Panc1 (cell line): ENCODE results near the gene FOXK2.

Experiments
- TF ChIP-seq, protein P1 (sequence below), 2 experiments: IDR thresholded peaks; 2 replicates each; pipeline ENCODE4 v1.6.1; 2011 to 2012; ENCODE audit warnings: low read depth in 2 of 2, control low read depth in 1 of 2, low read length in 1 of 2, mild to moderate bottlenecking in 1 of 2, moderate library complexity in 1 of 2; ENCODE audit not compliant: insufficient read depth in 1 of 2
- TF ChIP-seq, protein P2 (sequence below): fragments of 450-650 bp; IDR thresholded peaks from 2 replicates; pipeline ENCODE4 v1.5.1; 2017; ENCODE audit warnings: mild to moderate bottlenecking

DNA sequence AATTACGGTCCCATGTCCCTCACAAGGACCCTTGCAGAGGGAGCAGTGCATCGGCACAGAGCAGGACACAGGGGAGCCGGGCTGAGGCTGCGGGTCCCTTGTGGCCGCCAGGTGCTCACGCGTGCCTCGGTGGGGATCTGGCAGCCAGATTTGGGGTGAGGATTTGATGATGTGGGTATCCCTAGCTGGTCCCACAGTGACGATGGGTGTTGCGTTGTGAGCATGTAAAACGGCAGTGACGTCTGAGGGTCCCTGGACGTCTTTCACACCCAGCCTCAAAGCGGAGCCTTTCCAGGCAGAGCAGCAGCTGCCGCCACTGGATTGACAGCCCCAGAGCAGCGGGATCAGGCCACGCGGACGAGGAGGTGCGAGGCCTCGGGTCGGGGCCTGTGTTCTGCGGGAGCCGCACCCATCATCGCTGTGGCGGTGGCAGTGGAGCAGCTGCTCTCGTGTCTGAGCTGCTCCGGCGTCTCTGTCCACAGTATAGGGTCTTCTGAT is 74.1 kb downstream of the FOXK2 start:
- TF ChIP-seq, protein P1, sequence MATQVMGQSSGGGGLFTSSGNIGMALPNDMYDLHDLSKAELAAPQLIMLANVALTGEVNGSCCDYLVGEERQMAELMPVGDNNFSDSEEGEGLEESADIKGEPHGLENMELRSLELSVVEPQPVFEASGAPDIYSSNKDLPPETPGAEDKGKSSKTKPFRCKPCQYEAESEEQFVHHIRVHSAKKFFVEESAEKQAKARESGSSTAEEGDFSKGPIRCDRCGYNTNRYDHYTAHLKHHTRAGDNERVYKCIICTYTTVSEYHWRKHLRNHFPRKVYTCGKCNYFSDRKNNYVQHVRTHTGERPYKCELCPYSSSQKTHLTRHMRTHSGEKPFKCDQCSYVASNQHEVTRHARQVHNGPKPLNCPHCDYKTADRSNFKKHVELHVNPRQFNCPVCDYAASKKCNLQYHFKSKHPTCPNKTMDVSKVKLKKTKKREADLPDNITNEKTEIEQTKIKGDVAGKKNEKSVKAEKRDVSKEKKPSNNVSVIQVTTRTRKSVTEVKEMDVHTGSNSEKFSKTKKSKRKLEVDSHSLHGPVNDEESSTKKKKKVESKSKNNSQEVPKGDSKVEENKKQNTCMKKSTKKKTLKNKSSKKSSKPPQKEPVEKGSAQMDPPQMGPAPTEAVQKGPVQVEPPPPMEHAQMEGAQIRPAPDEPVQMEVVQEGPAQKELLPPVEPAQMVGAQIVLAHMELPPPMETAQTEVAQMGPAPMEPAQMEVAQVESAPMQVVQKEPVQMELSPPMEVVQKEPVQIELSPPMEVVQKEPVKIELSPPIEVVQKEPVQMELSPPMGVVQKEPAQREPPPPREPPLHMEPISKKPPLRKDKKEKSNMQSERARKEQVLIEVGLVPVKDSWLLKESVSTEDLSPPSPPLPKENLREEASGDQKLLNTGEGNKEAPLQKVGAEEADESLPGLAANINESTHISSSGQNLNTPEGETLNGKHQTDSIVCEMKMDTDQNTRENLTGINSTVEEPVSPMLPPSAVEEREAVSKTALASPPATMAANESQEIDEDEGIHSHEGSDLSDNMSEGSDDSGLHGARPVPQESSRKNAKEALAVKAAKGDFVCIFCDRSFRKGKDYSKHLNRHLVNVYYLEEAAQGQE (IDR thresholded peaks at IDR 0.05; ENCODE audit: insufficient read depth in 1 of 2, low read depth in 2 of 2, low read length in 1 of 2): no peak
- TF ChIP-seq, protein P2, sequence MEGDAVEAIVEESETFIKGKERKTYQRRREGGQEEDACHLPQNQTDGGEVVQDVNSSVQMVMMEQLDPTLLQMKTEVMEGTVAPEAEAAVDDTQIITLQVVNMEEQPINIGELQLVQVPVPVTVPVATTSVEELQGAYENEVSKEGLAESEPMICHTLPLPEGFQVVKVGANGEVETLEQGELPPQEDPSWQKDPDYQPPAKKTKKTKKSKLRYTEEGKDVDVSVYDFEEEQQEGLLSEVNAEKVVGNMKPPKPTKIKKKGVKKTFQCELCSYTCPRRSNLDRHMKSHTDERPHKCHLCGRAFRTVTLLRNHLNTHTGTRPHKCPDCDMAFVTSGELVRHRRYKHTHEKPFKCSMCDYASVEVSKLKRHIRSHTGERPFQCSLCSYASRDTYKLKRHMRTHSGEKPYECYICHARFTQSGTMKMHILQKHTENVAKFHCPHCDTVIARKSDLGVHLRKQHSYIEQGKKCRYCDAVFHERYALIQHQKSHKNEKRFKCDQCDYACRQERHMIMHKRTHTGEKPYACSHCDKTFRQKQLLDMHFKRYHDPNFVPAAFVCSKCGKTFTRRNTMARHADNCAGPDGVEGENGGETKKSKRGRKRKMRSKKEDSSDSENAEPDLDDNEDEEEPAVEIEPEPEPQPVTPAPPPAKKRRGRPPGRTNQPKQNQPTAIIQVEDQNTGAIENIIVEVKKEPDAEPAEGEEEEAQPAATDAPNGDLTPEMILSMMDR: no peak
